Uterus (tissue), 4 donors: ENCODE results near the gene CLEC9A. TPM values are rescaled to one million over a fixed set of nuclear protein-coding genes. Genes with fewer than 3 reads are reported as not detected.

Experiments used
- DNase-seq, 2 donors: peaks; one replicate each; pipeline ENCODE4 v3.0.0-alpha.2; 2019 to 2020
- H3K27ac ChIP-seq, 2 donors: fragments of 200-600 bp; sonication (generic); 1 replicate in 1 of 2; 2 replicates in 1 of 2; pipeline ENCODE4 v1.5.1; 2016 to 2018
- H3K27me3 ChIP-seq, 2 donors: fragments of 200-600 bp; sonication (generic); one replicate each; pipeline ENCODE4 v1.5.1; 2018 to 2019; ENCODE audit warnings: control low read depth in 1 of 2
- H3K36me3 ChIP-seq, 2 donors: fragments of 200-600 bp; sonication (generic); one replicate each; pipeline ENCODE4 v1.5.1; 2019; ENCODE audit warnings: control low read depth in 1 of 2
- H3K4me1 ChIP-seq, 2 donors: fragments of 200-600 bp; sonication (generic); one replicate each; pipeline ENCODE4 v1.5.1; 2018 to 2019; ENCODE audit warnings: control low read depth in 1 of 2
- H3K4me3 ChIP-seq, 2 donors: fragments of 200-600 bp; sonication (generic); 1 replicate in 1 of 2; 2 replicates in 1 of 2; pipeline ENCODE4 v1.5.1; 2018 to 2019; ENCODE audit warnings: mild to moderate bottlenecking in 1 of 2
- H3K9me3 ChIP-seq, 2 donors: fragments of 200-600 bp; sonication (generic); one replicate each; pipeline ENCODE4 v1.5.1; 2019; ENCODE audit warnings: control low read depth in 1 of 2
- CTCF ChIP-seq, 4 experiments: fragments of 200-600 bp in 2 of 4; fragments of 450-650 bp in 2 of 4; sonication (generic) in 2 of 4; IDR thresholded peaks; one replicate each; pipeline ENCODE4 v1.5.1; 2016 to 2019; ENCODE audit warnings: antibody characterized with exemption in 4 of 4, mild to moderate bottlenecking in 2 of 4, moderate library complexity in 1 of 4
- POLR2A ChIP-seq, 2 donors: fragments of 450-650 bp; IDR thresholded peaks; one replicate each; pipeline ENCODE4 v1.6.1; 2016; ENCODE audit warnings: antibody characterized with exemption in 2 of 2, mild to moderate bottlenecking in 1 of 2, moderate library complexity in 1 of 2
- intact Hi-C: fragments of 100-400 bp; cut with DNase I; formaldehyde crosslinking; loops from one replicate; pipeline ENCODE4 v1.15.1; 2023; ENCODE audit warnings: low total_unique reads
- total RNA-seq, 4 donors: library from RNA; depleted of rRNA in 3 of 4; stranded (reverse); fragments of >200 nt in 3 of 4; gene quantifications; one replicate each; pipeline versions ENCODE4 v1.1.0 to v1.2.4, GENCODE V29; 2014 to 2023
- donor health status: DM: yes; HTN: yes; CAD: no.

The CLEC9A gene
- total RNA-seq, 4 donors from 2014 or later: 0.90 TPM; not detected in 3

- Histone ChIP-seq H3K27ac (no peak overlapping the region), H3K4me1 (no peaks in the 10 kb centered on the region), H3K9me3 (no peaks in the 10 kb centered on the region), H3K27me3 (no peaks in the 10 kb centered on the region), H3K36me3 (no peaks in the 10 kb centered on the region), H3K4me3 (no peak overlapping the region)
- DNase-seq: no peak
- TF ChIP-seq POLR2A (IDR thresholded peaks at IDR 0.05) (no peak), CTCF (IDR thresholded peaks at IDR 0.05) (no peak)
- intact Hi-C loops: no loop called here
Observed at GRCh38 chr12:10065241-10065640, 34.8 kb downstream of the CLEC9A start.

GRCh38 chr12:10067264-10067663 is 36.8 kb downstream of the CLEC9A start:
- no peak for DNase-seq
- Histone ChIP-seq H3K36me3 (no peaks in the 10 kb centered on the region), H3K9me3 (no peaks in the 10 kb centered on the region), H3K27ac (peak overlapping the region; percentile 18 to 45), H3K4me3 (no peak overlapping the region), H3K4me1 (no peaks in the 10 kb centered on the region), H3K27me3 (no peaks in the 10 kb centered on the region)
- intact Hi-C loops: no loop called here
- no peak for TF ChIP-seq POLR2A (IDR thresholded peaks at IDR 0.05)

- Histone ChIP-seq H3K27ac (peak overlapping the region; percentile 47 to 87), H3K9me3 (no peaks in the 10 kb centered on the region), H3K4me3 (no peak overlapping the region), H3K27me3 (no peaks in the 10 kb centered on the region), H3K4me1 (no peaks in the 10 kb centered on the region), H3K36me3 (no peaks in the 10 kb centered on the region)
- TF ChIP-seq POLR2A (IDR thresholded peaks at IDR 0.05): no peak
- TF ChIP-seq CTCF (IDR thresholded peaks at IDR 0.05): no peak
- intact Hi-C loops: no loop called here
- peak in 1 of 2 donors; percentile 36 for DNase-seq
Observed at GRCh38 chr12:10067942-10068341, 37.5 kb downstream of the CLEC9A start.

GRCh38 chr12:10068644-10069043 is 38.2 kb downstream of the CLEC9A start:
- H3K4me3 ChIP-seq: no peak overlapping the region
- intact Hi-C loops: no loop called here
- TF ChIP-seq CTCF (IDR thresholded peaks at IDR 0.05) (no peak), POLR2A (IDR thresholded peaks at IDR 0.05) (no peak)
- H3K27ac ChIP-seq: peak overlapping the region; percentile 47 to 87
- no peaks in the 10 kb centered on the region for H3K36me3 ChIP-seq
- DNase-seq: no peak
- H3K27me3 ChIP-seq: no peaks in the 10 kb centered on the region
- no peaks in the 10 kb centered on the region for H3K9me3 ChIP-seq
- H3K4me1 ChIP-seq: no peaks in the 10 kb centered on the region

GRCh38 chr12:10069099-10069498 is 38.6 kb downstream of the CLEC9A start:
- Histone ChIP-seq H3K9me3 (no peaks in the 10 kb centered on the region), H3K36me3 (no peaks in the 10 kb centered on the region), H3K4me1 (no peaks in the 10 kb centered on the region), H3K27me3 (no peaks in the 10 kb centered on the region), H3K4me3 (no peak overlapping the region), H3K27ac (peak overlapping the region; percentile 47 to 87)
- peak in 1 of 2 donors; percentile 35 for DNase-seq
- intact Hi-C loops: no loop called here
- TF ChIP-seq CTCF (IDR thresholded peaks at IDR 0.05) (no peak), POLR2A (IDR thresholded peaks at IDR 0.05) (no peak)

GRCh38 chr12:10069976-10070375 is 39.5 kb downstream of the CLEC9A start:
- no peak for TF ChIP-seq CTCF (IDR thresholded peaks at IDR 0.05)
- TF ChIP-seq POLR2A (IDR thresholded peaks at IDR 0.05): no peak
- H3K9me3 ChIP-seq: no peaks in the 10 kb centered on the region
- H3K27ac ChIP-seq: peak overlapping the region in 1 of 2 donors; percentile 87
- H3K36me3 ChIP-seq: no peaks in the 10 kb centered on the region
- H3K27me3 ChIP-seq: no peaks in the 10 kb centered on the region
- no peaks in the 10 kb centered on the region for H3K4me1 ChIP-seq
- DNase-seq: no peak
- no peak overlapping the region for H3K4me3 ChIP-seq
- intact Hi-C loops: no loop called here
